ENCODE measurements around the gene C1orf21.

The C1orf21 gene

GRCh38 chr1:184387069-184387475 is 243 bp downstream of the C1orf21 start:
- DNase-seq (ENCODE audit: low read depth), result no peak

GRCh38 chr1:184387476-184388318 is 868 bp downstream of the C1orf21 start:
- peak; percentile 6 for DNase-seq (ENCODE audit: low read depth)

- DNase-seq (ENCODE audit: low read depth), result no peak
Measured at GRCh38 chr1:184388319-184388889, 1.6 kb downstream of the C1orf21 start.

GRCh38 chr1:184388971-184389370 is 2.1 kb downstream of the C1orf21 start:
- DNase-seq (ENCODE audit: low read depth), result no peak

DNA sequence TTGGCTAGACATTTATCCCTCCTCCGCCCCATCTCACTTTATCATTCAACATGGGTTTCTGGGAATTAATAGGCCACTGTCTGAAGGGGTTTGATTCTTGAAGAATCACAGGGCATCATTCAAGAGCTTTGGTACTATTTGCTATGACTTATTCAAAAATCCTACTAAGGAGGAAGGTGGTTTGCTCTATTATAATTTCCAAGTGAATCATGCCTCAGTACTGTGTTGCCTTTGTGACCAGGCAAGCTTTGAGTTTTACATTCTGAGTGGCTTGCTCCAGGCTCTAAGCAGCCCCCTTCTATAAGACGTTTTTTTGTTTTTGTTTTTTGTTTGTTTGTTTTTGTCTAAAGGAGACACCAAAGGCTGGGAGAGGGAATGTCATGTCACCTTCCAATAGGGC is 2.6 kb downstream of the C1orf21 start:
- no peak for DNase-seq (ENCODE audit: low read depth)

DNA sequence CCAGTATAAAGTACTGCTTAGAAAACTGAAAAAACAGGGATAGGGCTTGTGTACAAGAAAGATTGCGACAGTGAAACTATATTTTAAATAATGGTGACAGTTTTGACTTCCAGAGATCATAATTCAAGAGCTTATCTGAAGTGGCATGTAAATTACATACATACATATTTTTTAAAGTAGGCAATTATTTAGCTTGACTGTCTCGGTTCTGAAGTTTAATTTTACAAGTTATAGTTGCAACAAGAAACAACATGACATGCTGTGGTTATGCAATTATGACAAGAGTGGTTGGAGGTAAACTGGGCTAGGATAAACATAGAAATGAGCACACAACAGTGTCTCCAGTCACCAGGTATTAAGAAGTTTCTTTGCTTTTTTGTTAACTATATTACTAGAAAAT is 4.1 kb downstream of the C1orf21 start:
- DNase-seq (ENCODE audit: low read depth), result no peak

DNA sequence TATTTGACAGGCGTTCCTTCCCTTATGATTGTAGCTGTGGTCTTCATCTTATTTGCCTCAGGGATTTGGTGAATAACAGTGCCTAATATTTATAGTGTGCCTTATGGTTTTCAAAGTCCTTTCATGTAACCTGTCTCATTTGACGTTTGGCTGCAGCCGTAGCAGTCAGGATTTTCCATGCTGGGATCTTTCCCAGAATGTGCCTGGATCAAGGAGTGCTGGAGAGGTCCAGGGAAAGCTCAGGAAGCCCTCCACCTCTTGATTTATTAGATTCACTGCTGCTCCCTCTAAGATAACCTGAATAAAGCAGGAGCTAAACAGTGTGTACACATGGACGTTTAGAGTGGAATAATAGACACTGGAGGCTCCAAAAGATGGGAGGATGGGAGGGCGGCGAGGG is 5.2 kb downstream of the C1orf21 start:
- DNase-seq (ENCODE audit: low read depth), result no peak

GRCh38 chr1:184392779-184393522 is 6.1 kb downstream of the C1orf21 start:
- no peak for DNase-seq (ENCODE audit: low read depth)

- DNase-seq (ENCODE audit: low read depth), result no peak
Measured at GRCh38 chr1:184393962-184394361, 7.1 kb downstream of the C1orf21 start.

DNA sequence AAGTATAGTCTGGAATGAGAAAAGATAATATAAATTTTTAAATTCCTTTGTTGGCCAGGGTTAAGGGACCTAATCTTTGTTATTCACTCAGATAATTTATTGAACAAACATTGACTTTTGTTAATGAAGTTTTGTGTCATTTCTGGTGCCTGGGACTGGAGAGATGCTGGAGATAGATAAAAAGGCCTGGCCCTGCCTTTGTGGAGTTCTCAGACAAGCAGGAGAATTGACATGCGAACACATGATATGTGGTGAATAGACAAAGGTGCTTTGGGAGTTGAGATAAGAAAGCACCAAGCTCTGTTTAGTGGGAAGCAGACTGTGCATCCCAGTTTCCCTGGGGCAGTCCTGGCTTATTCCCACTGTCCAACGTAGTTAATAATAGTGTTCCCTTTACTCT is 8.5 kb downstream of the C1orf21 start:
- no peak for DNase-seq (ENCODE audit: low read depth)

GRCh38 chr1:184395937-184396480 is 9.2 kb downstream of the C1orf21 start:
- no peak for DNase-seq (ENCODE audit: low read depth)

DNA sequence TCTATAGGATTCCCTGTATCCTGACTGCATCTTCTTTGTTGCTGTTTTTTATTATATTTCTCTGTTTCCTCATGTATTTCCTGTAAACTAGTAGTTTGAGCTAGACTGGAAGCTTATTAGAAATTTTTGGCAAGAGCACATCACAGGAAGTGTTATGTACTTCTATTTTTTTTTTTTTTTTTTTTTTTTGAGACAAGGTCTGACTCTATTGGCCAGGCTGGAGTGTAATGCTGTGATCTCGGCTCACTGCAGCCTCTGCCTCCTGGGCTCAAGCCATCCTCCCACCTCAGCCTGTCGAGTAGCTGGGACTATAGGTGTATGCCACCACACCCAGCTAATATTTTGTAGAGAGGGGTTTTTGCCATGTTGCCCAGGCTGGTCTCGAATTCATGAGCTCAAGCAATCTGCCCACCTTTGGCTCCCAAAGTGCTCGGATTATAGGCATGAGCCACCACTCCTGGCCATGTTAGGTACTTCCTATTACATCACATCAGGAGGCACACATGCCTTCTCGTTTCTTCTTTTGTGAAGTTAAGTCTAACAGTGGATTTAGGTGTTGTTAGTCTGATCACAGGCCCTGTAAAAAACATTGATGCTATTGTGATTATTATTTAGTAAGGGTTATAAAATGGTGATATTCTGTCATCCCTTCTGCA is 12.5 kb downstream of the C1orf21 start:
- DNase-seq (ENCODE audit: low read depth), result no peak

- no peak for DNase-seq (ENCODE audit: low read depth)
Measured at GRCh38 chr1:184403961-184404726, 17.3 kb downstream of the C1orf21 start.

- no peak for DNase-seq (ENCODE audit: low read depth)
Measured at GRCh38 chr1:184404727-184405027, 17.8 kb downstream of the C1orf21 start.

DNA sequence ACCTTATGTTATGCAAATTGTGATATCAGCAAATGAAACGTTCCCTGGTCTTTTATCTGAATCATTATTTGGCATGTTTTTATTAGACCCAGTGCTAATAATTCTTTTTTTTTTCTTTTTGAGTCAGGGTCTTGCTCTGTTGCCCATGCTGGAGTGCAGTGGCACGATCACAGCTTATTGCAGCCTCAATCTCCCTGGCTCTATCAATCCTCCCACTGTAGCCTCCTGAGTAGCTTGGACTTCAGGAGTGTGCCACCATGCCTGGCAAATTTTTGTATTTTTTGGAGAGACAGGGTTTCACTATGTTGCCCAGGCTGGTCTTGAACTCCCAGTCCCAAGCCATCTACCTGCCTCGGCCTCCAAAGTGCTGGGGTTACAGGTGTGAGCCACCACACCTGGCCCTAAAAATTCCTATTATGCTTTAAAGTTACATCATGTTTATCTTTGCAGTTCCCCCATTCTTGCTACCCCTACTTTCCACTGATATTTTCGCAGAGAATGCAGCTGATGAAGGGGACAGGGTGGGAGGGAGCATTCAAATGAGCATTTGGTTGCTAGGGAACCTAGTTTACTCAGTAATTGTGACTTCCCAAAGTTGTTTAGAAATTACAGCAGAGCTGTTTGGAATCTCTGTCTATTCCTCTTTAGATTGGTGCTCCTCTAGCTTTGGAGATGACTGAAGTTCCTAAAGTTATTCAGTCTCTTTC is 18.4 kb downstream of the C1orf21 start:
- DNase-seq (ENCODE audit: low read depth), result no peak

- no peak for DNase-seq (ENCODE audit: low read depth)
Measured at GRCh38 chr1:184405801-184406142, 18.9 kb downstream of the C1orf21 start.

DNA sequence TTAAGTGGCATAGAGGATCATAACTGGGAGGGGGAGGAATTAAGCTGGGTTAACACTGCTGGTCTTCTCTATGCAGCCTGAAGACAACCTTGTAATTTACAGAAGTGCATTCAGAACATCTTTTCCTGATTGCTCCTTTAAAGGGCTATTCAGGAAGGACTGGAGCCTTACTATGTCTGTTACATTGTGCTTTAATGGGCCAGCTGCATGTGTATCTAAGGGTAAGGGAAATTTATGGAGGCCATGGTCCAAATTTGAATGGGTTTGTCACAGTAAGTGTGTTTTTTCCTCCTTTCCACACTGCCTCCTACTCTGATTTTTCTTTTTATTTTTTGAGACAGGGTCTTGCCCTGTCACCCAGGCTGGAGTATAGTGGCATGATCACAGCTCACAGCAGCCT is 19.6 kb downstream of the C1orf21 start:
- DNase-seq (ENCODE audit: low read depth), result no peak

- DNase-seq (ENCODE audit: low read depth), result no peak
Measured at GRCh38 chr1:184407816-184408510, 21.1 kb downstream of the C1orf21 start.

DNA sequence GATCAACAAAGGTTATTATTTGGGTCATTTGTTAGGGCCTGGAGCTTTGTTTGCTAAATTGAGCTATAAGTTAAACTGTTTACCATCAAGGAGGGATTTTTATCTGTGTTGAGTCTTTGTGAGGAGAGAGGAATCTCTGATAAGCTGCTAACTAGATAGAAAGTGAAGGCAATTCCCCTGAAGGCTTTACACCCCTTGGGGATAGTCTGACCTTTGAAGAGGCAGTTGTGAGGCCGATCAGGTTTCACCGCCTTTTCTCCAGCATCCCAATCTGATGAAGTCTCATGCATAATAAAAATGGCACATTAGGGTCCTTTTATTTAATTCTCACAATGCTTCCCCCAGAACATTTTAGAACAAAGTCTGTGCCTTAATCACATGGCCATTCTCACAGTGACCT is 21.8 kb downstream of the C1orf21 start:
- no peak for DNase-seq (ENCODE audit: low read depth)

GRCh38 chr1:184409011-184409410 is 22.2 kb downstream of the C1orf21 start:
- DNase-seq (ENCODE audit: low read depth), result no peak

DNA sequence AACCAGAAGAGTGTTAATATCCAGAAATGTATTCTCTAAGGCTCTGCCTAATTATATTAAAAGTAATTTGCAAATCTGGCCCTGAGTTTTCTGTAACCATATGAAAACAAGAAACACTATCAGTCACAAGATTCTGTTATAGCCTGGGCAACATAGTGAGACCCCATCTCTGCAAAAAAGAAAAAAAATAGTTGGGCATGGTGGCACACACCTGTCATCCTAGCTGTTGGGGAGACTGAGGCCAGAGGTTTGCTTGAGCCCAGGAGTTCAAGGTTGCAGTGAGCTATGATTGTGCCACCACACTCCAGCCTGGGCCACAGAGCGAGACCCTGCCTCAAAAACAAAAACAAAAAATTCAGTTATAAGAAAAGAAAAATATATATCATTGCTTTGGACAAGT is 25.6 kb downstream of the C1orf21 start:
- DNase-seq (ENCODE audit: low read depth), result no peak

Data from stimulated activated CD8-positive, alpha-beta memory T cell treated with anti-CD3 and anti-CD28 coated beads, Interleukin-15, amount 100 ng/mL, for 24 hours (primary cell).